WI38 (cell line): Measurements from ENCODE around the gene AKR1A1.

Experiments used
- H3K4me3 ChIP-seq: 2 replicates; pipeline ENCODE4 v1.5.1; 2011; ENCODE audit warnings: low read depth, mild to moderate bottlenecking, control low read depth, low read length
- TF ChIP-seq, protein P1 (sequence below): IDR thresholded peaks from 2 replicates; pipeline ENCODE4 v1.5.1; 2012; ENCODE audit warnings: low read depth, mild to moderate bottlenecking, control low read depth, low read length

AKR1A1 gene

DNA sequence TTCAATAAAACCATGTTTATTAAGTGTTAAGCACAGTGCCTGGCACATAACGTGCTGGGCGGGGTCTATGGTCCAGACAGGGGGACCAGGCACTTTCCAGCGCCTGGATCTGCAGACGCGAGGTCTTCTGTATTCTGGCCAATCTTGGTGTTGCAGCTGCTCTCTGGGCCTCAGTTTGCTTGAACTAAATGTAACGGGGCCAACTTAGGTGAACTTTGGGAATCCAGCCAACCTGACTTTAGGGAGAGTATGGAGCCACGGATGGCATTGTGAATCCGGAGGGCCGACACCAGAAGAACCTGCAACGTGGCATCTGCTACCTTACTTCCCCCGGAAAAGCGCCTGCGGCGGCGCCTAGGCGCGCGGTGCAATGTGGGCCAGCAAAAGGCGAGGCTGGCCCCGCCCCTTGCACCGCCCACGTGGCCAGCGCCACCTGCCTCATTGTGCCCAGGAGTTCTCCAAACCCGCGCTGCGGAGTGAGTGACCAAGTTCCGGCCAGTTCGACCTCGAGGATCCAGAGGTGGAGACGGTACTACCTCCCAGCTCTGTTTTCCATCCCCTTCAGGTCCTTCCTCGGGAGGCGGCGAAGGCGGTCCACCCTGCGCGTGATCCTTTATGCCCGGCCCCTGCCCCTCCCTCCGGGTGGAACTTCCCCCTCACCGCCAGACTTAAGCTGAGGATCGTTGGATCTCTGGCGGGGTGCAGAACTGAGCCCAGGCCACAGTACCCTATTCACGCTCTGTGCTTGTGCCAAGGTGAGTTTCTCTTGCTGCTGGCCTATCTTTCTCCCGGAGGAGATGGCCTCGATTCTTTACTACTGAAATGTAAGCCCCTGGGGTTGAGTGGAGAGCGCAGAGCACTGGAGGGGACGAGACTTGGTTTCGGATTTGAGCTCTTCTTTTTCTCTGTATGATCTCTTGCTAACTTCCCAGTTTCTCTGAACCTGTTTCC lies at the start of gene AKR1A1:
TSS of gene AKR1A1 (plus strand) at position 426 of the 951 bp plus-strand sequence. CDS start 10,969 bp downstream, outside the sequence.
- TF ChIP-seq, protein P1, sequence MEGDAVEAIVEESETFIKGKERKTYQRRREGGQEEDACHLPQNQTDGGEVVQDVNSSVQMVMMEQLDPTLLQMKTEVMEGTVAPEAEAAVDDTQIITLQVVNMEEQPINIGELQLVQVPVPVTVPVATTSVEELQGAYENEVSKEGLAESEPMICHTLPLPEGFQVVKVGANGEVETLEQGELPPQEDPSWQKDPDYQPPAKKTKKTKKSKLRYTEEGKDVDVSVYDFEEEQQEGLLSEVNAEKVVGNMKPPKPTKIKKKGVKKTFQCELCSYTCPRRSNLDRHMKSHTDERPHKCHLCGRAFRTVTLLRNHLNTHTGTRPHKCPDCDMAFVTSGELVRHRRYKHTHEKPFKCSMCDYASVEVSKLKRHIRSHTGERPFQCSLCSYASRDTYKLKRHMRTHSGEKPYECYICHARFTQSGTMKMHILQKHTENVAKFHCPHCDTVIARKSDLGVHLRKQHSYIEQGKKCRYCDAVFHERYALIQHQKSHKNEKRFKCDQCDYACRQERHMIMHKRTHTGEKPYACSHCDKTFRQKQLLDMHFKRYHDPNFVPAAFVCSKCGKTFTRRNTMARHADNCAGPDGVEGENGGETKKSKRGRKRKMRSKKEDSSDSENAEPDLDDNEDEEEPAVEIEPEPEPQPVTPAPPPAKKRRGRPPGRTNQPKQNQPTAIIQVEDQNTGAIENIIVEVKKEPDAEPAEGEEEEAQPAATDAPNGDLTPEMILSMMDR: no peak
- H3K4me3 ChIP-seq: peak within 1 kb of the TSS; percentile 91

DNA sequence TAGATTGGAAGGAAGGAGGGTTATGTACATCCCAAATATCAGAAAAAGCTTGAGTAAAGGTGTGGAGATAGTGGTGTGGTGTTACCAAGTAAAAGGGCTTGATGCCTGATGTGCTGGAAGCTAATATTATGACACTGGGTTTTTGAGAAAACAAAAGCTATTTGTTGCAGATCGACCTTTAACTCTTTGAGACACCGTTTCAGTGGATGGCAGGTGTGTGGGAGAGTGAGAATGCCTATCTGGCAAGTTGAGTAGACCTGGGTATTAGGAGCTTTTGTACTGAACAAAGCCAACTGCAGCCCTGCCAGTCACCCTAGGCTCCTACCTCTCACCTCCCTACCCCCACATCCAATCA lies 49.1 kb upstream of the AKR1A1 start:
- no peak overlapping the region for H3K4me3 ChIP-seq
- TF ChIP-seq, protein P1: no peak

DNA sequence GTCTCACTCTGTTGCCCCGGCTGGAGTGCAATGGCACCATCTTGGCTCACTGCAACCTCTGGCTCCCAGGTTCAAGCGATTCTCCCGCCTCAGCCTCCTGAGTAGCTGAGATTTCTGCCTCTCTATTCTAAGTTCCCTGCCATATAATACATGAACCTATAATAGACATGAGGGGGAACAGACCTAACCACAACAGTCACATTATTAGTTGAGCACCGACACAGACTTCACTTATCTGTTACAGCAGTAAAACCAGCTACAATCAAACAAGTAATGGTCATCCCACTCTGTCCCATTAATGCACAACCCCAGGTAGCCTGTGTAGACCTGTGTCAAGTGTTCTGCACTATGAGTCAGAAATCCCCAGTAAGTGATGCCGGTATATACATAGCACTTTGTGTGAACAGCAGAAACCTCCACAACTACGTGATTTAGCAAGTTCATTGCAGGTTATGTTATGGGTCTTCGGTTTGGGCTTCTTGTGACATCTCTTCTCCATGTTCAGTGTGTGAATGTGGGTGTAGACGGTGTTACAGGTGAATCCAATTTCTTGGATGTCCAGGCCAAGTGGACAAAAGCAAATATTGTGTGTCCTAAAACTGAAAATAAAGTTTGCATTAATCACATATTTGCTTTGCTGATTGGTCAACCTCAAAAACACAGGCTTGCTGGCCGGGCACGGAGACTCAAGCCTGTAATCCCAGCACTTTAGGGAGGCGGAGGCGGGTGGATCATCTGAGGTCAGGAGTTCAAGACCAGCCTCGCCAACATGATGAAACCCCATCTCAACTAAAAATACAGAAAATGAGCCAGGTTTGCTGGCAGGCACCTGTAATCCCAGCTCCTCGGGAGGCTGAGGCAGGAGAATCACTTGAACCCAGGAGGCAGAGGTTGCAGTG lies 46.9 kb upstream of the AKR1A1 start:
- TF ChIP-seq, protein P1: no peak
- no peak overlapping the region for H3K4me3 ChIP-seq

DNA sequence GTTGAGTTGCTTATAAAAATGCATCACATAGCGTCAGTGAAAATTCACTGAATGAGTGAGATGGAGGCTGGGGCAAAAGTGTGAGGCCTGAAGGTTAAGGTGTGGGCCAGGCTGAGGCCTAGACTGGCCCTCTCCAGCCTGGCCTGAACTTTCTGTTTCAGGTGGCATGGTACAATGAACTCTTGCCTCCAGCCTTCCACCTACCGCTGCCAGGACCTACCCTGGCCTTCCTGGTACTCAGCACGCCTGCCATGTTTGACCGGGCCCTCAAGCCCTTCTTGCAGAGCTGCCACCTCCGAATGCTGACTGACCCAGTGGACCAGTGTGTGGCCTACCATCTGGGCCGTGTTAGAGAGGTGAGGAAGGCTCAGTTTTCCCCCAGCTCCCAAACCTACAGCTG lies 43.4 kb upstream of the AKR1A1 start:
- no peak overlapping the region for H3K4me3 ChIP-seq
- TF ChIP-seq, protein P1: no peak

DNA sequence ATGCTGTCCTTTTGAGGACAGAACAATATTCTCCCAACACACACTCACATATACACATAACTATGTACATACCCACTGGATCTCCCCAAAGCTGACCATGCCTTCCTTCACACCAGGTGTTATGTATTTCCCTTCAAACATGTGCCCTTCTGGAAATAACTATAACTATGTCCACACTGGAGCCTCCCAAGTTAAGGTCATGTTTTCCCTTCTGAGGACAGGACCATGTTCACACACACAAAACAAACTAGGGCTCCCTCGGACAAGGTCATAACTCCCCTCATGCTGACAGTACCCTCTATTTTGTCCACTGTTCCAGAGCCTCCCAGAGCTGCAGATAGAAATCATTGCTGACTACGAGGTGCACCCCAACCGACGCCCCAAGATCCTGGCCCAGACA lies 42.7 kb upstream of the AKR1A1 start:
- H3K4me3 ChIP-seq: no peak overlapping the region
- TF ChIP-seq, protein P1: no peak

DNA sequence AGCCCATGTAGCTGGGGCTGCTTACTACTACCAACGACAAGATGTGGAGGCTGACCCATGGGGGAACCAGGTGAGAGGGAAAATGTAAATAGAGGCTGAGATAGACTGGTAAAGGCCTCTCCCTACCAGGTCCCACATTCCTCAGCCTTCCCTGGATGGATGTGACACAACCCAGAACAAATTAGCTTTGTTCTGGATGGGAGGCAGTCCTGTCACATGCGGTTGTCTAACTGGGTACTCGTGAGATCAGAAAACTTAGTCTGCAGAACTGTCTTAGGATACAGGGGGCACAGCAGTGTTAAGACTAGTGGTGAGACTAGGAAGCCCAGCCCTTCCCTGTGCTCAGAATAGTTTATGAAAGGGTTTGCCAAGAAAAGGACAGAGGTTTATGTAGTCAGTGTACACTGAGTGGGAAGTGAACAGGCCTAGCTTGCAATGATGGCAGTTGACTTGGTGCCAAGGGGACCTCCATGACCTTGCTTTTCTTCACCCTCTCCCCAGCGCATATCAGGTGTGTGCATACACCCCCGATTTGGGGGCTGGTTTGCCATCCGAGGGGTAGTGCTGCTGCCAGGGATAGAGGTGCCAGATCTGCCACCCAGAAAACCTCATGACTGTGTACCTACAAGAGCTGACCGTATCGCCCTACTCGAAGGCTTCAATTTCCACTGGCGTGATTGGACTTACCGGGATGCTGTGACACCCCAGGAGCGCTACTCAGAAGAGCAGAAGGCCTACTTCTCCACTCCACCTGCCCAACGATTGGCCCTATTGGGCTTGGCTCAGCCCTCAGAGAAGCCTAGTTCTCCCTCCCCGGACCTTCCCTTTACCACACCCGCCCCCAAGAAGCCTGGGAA lies 42.1 kb upstream of the AKR1A1 start:
- H3K4me3 ChIP-seq: no peak overlapping the region
- TF ChIP-seq, protein P1: peak; percentile 4; the same call in 1 of the 2 replicates
